Caco-2 (cell line): ENCODE results near the gene CTXN3. TPM values are rescaled to one million over a fixed set of nuclear protein-coding genes. Genes with fewer than 3 reads are reported as not detected.

ENCODE experiments used
- BruUV-seq: library from RNA; stranded (reverse); fragments of 400-500 nt; replicated peaks from 2 replicates; lab custom pipeline; 2021; lab: Mats Ljungman, UMichigan
- CTCF ChIA-PET: fragments of 300-600 bp; sonication (Branson Sonifier 250); formaldehyde crosslinking; loops from one replicate; lab custom pipeline; 2022; ENCODE audit warnings: antibody characterized with exemption; lab: Charles Lee
- POLR2A ChIA-PET: fragments of 300-600 bp; sonication (Branson Sonifier 250); formaldehyde crosslinking; loops from one replicate; lab custom pipeline; 2022; ENCODE audit warnings: antibody characterized with exemption; lab: Charles Lee
- DNase-seq, 2 experiments: peaks; one replicate each; pipeline versions ENCODE4 v3.0.0 to v3.0.0-alpha.2; 2020 to 2022
- H3K27me3 ChIP-seq: replicated peaks from 2 replicates; pipeline ENCODE4 v1.6.0; 2011; ENCODE audit warnings: low read length; ENCODE audit not compliant: control insufficient read depth, insufficient read depth
- H3K36me3 ChIP-seq: 2 replicates; pipeline ENCODE4 v1.5.1; 2011; ENCODE audit warnings: low read length; ENCODE audit not compliant: control insufficient read depth, insufficient read depth
- H3K4me1 ChIP-seq: fragments of 250-450 bp; sonication (Bioruptor Pico); 2 replicates; pipeline ENCODE4 v1.5.1; 2020; ENCODE audit warnings: mild to moderate bottlenecking
- H3K4me3 ChIP-seq: 2 replicates; pipeline ENCODE4 v1.5.1; 2011; ENCODE audit warnings: low read depth, mild to moderate bottlenecking, control low read depth, low read length
- H3K9me3 ChIP-seq: fragments of 250-450 bp; sonication (Bioruptor Pico); 2 replicates; pipeline ENCODE4 v1.5.1; 2020; ENCODE audit warnings: mild to moderate bottlenecking, moderate library complexity
- H3K27ac Mint-ChIP-seq: one replicate; pipeline ENCODE4 v1.8.0; 2022; ENCODE audit warnings: mixed read lengths; ENCODE audit not compliant: unreplicated experiment
- H3K27me3 Mint-ChIP-seq: one replicate; pipeline ENCODE4 v1.8.0; 2022; ENCODE audit warnings: mixed read lengths; ENCODE audit not compliant: insufficient read depth, unreplicated experiment
- H3K36me3 Mint-ChIP-seq: one replicate; pipeline ENCODE4 v1.8.0; 2022; ENCODE audit warnings: mild to moderate bottlenecking, mixed read lengths; ENCODE audit not compliant: insufficient read depth, unreplicated experiment
- H3K4me1 Mint-ChIP-seq: one replicate; pipeline ENCODE4 v1.8.0; 2022; ENCODE audit warnings: low read depth, mixed read lengths; ENCODE audit not compliant: unreplicated experiment
- H3K4me3 Mint-ChIP-seq: one replicate; pipeline ENCODE4 v1.8.0; 2022; ENCODE audit warnings: mild to moderate bottlenecking, moderate library complexity, mixed read lengths; ENCODE audit not compliant: unreplicated experiment
- H3K9me3 Mint-ChIP-seq: one replicate; pipeline ENCODE4 v1.8.0; 2022; ENCODE audit warnings: mixed read lengths; ENCODE audit not compliant: unreplicated experiment
- intact Hi-C: fragments of 100-400 bp; cut with micrococcal nuclease; formaldehyde crosslinking; loops from one replicate; pipeline ENCODE4 v1.10.0; 2022; ENCODE audit not compliant: unreplicated experiment
- total RNA-seq: library from RNA; stranded (reverse); gene quantifications from 2 replicates; pipeline ENCODE4 v1.2.3, GENCODE V29; 2022
- TF ChIP-seq, protein P1 (sequence below), 2 experiments: fragments of 200-600 bp in 1 of 2; IDR thresholded peaks; 1 replicate in 1 of 2; 2 replicates in 1 of 2; pipeline versions ENCODE4 v1.5.1 to v1.8.0; 2011 to 2022; ENCODE audit warnings: antibody characterized with exemption in 1 of 2, control low read depth in 1 of 2, inconsistent platforms in 1 of 2, low read depth in 1 of 2, low read length in 1 of 2, mild to moderate bottlenecking in 1 of 2, moderate library complexity in 1 of 2; ENCODE audit not compliant: insufficient read depth in 1 of 2, severe bottlenecking in 1 of 2, unreplicated experiment in 1 of 2

CTXN3 gene
- total RNA-seq, 1 experiment from 2014 or later: not detected

DNA sequence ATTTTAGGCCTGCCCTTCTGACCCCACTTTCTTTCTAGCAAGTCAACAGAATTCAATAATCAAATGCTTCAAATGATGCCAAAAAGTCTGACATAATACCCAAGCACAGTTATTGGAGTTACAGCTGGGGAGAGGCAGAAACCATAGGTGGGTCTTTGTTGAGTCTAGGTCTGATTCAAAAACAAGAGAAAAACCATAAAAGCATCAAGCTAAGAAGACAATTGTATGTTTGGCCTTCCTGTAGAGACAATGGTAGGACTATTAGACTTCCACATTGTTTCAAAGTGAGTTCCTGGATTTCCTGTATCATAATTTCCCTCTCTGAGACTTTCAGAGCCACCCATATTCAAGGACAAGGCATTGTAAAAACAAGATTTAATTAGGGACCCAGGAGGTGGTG is 37.5 kb downstream of the CTXN3 start:
- Histone ChIP-seq H3K4me1 (no peaks in the 10 kb centered on the region), H3K36me3 (no peaks in the 10 kb centered on the region), H3K9me3 (0 out of 2 replicates have a peak, but pooled peaks cover 2% of the 10 kb centered on the region), H3K27me3 (no peaks in the 10 kb centered on the region), H3K4me3 (no peak overlapping the region)
- Mint-ChIP-seq H3K27ac (no peak overlapping the region), H3K4me1 (peaks cover 11% of the 10 kb centered on the region), H3K36me3 (no peaks in the 10 kb centered on the region), H3K4me3 (no peak overlapping the region), H3K27me3 (no peaks in the 10 kb centered on the region), H3K9me3 (no peaks in the 10 kb centered on the region)
- CTCF ChIA-PET: no interaction called here
- TF ChIP-seq, protein P1, sequence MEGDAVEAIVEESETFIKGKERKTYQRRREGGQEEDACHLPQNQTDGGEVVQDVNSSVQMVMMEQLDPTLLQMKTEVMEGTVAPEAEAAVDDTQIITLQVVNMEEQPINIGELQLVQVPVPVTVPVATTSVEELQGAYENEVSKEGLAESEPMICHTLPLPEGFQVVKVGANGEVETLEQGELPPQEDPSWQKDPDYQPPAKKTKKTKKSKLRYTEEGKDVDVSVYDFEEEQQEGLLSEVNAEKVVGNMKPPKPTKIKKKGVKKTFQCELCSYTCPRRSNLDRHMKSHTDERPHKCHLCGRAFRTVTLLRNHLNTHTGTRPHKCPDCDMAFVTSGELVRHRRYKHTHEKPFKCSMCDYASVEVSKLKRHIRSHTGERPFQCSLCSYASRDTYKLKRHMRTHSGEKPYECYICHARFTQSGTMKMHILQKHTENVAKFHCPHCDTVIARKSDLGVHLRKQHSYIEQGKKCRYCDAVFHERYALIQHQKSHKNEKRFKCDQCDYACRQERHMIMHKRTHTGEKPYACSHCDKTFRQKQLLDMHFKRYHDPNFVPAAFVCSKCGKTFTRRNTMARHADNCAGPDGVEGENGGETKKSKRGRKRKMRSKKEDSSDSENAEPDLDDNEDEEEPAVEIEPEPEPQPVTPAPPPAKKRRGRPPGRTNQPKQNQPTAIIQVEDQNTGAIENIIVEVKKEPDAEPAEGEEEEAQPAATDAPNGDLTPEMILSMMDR (IDR thresholded peaks at IDR 0.05; ENCODE audit: insufficient read depth in 1 of 2, low read depth in 1 of 2, low read length in 1 of 2, severe bottlenecking in 1 of 2, unreplicated experiment in 1 of 2): no peak
- POLR2A ChIA-PET: no interaction called here
- no peak for DNase-seq
- BruUV-seq: no TSS peak
- intact Hi-C loops: no loop called here

DNA sequence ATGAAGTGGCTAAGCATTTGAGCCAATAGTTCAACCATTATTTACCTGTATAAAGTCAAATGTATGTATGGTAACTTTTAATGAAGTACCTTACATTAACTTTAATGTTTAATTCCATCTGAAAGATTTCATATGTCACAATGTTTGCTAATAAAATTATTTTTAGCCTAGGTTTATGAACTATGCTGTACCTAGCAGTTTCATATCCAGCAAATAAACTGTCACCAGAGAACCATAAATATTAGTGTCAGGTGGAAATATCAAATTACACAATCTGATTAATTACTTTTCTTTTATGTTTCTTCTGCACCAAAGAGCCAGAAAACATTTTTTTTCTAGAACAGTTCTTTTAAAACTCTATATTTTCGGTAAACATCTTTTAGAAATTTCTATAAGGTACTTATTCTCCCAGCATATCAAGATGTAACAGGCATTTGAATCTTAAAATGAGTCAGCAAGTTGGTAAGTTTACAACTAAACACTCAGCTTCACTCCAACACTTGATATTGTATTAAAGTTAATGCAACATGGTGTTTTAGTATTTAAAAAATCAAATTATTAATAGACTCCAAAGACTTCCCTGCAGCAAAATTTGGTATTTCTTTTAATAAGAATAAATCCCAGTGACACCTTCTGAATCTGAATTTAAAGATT is 45.8 kb downstream of the CTXN3 start:
- no peaks in the 10 kb centered on the region for H3K36me3 ChIP-seq
- Mint-ChIP-seq H3K27me3 (peaks cover 2% of the 10 kb centered on the region), H3K27ac (no peak overlapping the region), H3K36me3 (no peaks in the 10 kb centered on the region), H3K4me3 (no peak overlapping the region), H3K4me1 (peaks cover 21% of the 10 kb centered on the region), H3K9me3 (no peaks in the 10 kb centered on the region)
- no peaks in the 10 kb centered on the region; the same call in 1 of the 2 replicates for H3K9me3 ChIP-seq
- no peak for DNase-seq
- no peak overlapping the region for H3K4me3 ChIP-seq
- TF ChIP-seq, protein P1 (IDR thresholded peaks at IDR 0.05; ENCODE audit: insufficient read depth in 1 of 2, low read depth in 1 of 2, low read length in 1 of 2, severe bottlenecking in 1 of 2, unreplicated experiment in 1 of 2): no peak
- POLR2A ChIA-PET: no interaction called here
- peaks cover 21% of the 10 kb centered on the region for H3K4me1 ChIP-seq
- no peaks in the 10 kb centered on the region for H3K27me3 ChIP-seq
- CTCF ChIA-PET: no interaction called here
- no TSS peak for BruUV-seq
- intact Hi-C loops: no loop called here

- H3K9me3 ChIP-seq: no peaks in the 10 kb centered on the region; the same call in 1 of the 2 replicates
- Mint-ChIP-seq H3K4me3 (no peak overlapping the region), H3K4me1 (peaks cover 26% of the 10 kb centered on the region), H3K27ac (no peak overlapping the region), H3K27me3 (peaks cover 2% of the 10 kb centered on the region), H3K9me3 (no peaks in the 10 kb centered on the region), H3K36me3 (no peaks in the 10 kb centered on the region)
- no TSS peak for BruUV-seq
- TF ChIP-seq, protein P1 (IDR thresholded peaks at IDR 0.05; ENCODE audit: insufficient read depth in 1 of 2, low read depth in 1 of 2, low read length in 1 of 2, severe bottlenecking in 1 of 2, unreplicated experiment in 1 of 2): no peak
- ChIA-PET CTCF (no interaction called here), POLR2A (no interaction called here)
- no peak for DNase-seq
- peaks cover 23% of the 10 kb centered on the region for H3K4me1 ChIP-seq
- H3K4me3 ChIP-seq: no peak overlapping the region
- intact Hi-C loops: no loop called here
- H3K27me3 ChIP-seq: no peaks in the 10 kb centered on the region
- no peaks in the 10 kb centered on the region for H3K36me3 ChIP-seq
Observed at GRCh38 chr5:127695346-127695745, 46.5 kb downstream of the CTXN3 start.
